GM12865 (cell line): ENCODE data around the gene WBP1L.
"Not testable (repeated sequence)": the region's sequence is repeated elsewhere in the genome, so short reads cannot be mapped to it uniquely, and the experiment has no call there.

Source experiments
- DNase-seq: peaks from one replicate; pipeline ENCODE4 v3.0.0; 2010; ENCODE audit warnings: low read depth
- H3K4me3 ChIP-seq: 2 replicates; pipeline ENCODE4 v1.5.1; 2011; ENCODE audit warnings: mild to moderate bottlenecking, low read depth, low read length, control low read depth
- TF ChIP-seq, protein P1 (sequence below): IDR thresholded peaks from 2 replicates; pipeline ENCODE4 v1.5.1; 2011; ENCODE audit warnings: low read length, control low read depth, low read depth, inconsistent platforms; ENCODE audit not compliant: insufficient read depth; ENCODE audit errors: missing control alignments

WBP1L gene

GRCh38 chr10:102841827-102842345 is 98.1 kb downstream of the WBP1L start:
- no peak overlapping the region for H3K4me3 ChIP-seq
- TF ChIP-seq, protein P1, sequence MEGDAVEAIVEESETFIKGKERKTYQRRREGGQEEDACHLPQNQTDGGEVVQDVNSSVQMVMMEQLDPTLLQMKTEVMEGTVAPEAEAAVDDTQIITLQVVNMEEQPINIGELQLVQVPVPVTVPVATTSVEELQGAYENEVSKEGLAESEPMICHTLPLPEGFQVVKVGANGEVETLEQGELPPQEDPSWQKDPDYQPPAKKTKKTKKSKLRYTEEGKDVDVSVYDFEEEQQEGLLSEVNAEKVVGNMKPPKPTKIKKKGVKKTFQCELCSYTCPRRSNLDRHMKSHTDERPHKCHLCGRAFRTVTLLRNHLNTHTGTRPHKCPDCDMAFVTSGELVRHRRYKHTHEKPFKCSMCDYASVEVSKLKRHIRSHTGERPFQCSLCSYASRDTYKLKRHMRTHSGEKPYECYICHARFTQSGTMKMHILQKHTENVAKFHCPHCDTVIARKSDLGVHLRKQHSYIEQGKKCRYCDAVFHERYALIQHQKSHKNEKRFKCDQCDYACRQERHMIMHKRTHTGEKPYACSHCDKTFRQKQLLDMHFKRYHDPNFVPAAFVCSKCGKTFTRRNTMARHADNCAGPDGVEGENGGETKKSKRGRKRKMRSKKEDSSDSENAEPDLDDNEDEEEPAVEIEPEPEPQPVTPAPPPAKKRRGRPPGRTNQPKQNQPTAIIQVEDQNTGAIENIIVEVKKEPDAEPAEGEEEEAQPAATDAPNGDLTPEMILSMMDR: no peak
- DNase-seq: no peak

- not testable (repeated sequence) for DNase-seq
These were observed 99.4 kb downstream of the WBP1L start for GRCh38 chr10:102843139-102843538.

DNA sequence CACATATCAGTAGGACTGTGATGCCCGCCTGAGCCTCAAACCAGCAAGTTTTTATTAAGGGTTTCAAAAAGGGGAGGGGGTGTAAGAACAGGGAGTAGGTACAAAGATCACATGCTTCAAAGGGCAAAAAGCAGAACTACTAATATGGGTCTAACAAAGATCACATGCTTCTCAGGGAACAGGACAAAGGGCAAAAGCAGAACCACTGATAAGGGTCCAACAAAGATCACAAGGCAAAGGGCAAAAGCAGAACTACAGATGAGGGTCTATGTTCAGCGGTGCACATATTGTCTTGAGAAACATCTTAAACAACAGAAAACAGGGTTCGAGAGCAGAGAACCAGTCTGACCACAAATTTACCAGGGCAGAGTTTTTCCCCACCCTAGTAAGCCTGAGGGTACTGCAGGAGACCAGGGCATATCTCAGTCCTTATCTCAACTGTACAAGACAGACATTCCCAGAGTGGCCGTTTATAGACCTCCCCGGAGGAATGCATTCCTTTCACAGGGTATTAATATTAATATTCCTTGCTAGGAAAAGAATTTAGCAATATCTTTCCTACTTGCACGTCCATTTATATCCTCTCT is 100.5 kb downstream of the WBP1L start:
- DNase-seq, H3K4me3 ChIP-seq: not testable (repeated sequence)

More at GRCh38 chr10:102843139-102843538, 99.4 kb downstream of the WBP1L start:
- H3K4me3 ChIP-seq: not testable (repeated sequence)

- no peak overlapping the region for H3K4me3 ChIP-seq
These were observed 101.7 kb downstream of the WBP1L start for GRCh38 chr10:102845352-102845902.

GRCh38 chr10:102850025-102850518 is 106.3 kb downstream of the WBP1L start:
- H3K4me3 ChIP-seq: no peak overlapping the region
- TF ChIP-seq, protein P1: no peak
- no peak for DNase-seq

More at GRCh38 chr10:102845352-102845902, 101.7 kb downstream of the WBP1L start:
- no peak for DNase-seq
- TF ChIP-seq, protein P1: no peak

DNA sequence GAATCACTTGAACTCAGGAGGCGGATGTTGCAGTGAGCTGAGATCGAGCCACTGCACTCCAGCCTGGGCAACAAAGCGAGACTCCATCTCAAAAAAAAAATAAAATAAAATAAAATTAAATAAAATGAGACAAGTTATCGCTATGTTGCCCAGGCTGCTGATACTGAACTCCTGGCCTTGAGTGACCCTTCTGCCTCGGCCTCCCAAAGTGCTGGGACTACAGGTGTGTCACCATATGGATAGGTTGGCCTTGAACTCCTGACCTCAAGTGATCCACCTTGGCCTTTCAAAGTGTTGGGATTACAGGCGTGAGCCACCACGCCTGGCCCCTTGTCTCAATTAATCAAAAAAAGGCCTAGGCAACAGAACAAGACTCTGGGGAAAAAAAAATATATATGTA is 109.5 kb downstream of the WBP1L start:
- not testable (repeated sequence) for DNase-seq, H3K4me3 ChIP-seq

DNA sequence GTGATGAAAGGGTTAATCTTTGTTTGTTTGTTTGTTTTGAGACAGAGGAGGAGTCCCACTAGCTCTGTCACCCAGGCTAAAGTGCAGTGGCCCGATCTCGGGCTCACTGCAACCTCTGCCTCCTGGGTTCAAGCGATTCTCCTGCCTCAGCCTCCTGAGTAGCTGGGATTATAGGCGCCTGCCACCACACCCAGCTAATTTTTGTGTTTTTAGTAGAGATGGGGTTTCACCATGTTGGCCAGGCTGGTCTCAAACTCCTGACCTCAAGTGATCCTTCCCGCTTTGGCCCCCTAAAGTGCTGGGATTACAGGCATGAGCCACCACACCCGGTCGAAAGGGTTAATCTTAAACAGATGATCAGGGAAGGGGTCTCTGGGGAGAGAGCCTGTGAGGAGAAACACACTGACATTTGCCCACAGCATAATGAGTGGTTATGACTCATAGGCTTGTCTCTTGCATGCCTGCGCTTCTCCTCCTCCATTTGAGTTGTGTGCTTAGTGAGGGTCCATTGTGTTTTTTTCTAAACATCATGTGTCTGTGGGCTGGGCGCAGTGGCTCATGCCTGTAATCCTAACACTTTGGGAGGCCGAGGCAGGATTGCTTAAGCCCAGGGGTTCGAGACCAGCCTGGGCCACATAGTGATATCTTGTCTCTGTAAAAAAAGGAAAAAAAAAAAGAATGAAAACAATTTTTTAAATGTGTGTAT is 112.1 kb downstream of the WBP1L start:
- not testable (repeated sequence) for DNase-seq, H3K4me3 ChIP-seq

DNA sequence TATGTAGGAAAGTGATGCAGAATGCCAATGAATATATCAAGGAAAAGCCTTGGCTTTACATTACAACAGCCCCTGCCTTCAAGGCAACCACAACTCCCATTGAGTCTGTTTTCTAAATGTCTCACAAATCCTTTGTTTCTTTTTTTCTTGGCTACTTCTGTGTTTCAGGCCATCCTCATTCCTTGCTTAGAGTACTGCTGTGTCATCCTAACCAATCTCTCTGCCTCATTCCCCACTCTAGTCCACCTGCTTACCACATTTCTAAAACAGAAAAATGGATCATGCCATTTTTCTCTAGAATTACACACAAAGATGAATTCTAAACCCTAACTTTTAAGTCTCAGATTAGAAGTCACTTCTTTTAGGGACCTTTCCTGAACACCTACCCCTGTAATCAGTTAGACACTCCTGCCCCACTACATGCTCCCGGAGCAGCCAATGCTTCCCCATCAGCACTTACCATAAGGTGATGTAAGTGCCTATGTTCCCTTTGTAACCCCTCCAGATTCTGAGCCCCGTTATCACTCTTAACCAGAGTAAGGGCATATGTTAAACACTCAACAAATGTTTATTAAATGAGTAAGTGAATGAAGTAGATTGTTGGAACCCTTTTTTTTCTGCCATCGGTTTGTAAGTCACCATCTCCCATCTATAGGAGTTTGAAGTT is 113.1 kb downstream of the WBP1L start:
- DNase-seq: no peak
- TF ChIP-seq, protein P1: no peak
- H3K4me3 ChIP-seq: no peak overlapping the region
